Ovary (tissue), 3 donors: Measurements from ENCODE around the gene EXT2.

ENCODE experiments used
- EP300 ChIP-seq: sonication (generic); formaldehyde crosslinking; IDR thresholded peaks from one replicate; pipeline ENCODE4 v1.6.1; 2017; ENCODE audit warnings: antibody characterized with exemption
- POLR2A ChIP-seq: fragments of 450-650 bp; IDR thresholded peaks from one replicate; pipeline ENCODE4 v1.6.1; 2017; ENCODE audit warnings: antibody characterized with exemption, mild to moderate bottlenecking, moderate library complexity
- TF ChIP-seq, protein P1 (sequence below), 3 donors: fragments of 450-650 bp in 2 of 3; fragments of 200-600 bp in 1 of 3; IDR thresholded peaks; one replicate each; pipeline versions ENCODE4 v1.5.1 to v1.8.0; 2016 to 2022; ENCODE audit warnings: antibody characterized with exemption in 3 of 3, mild to moderate bottlenecking in 1 of 3
- donor health status: DM: no; HTN: no; CAD: no.

DNA sequence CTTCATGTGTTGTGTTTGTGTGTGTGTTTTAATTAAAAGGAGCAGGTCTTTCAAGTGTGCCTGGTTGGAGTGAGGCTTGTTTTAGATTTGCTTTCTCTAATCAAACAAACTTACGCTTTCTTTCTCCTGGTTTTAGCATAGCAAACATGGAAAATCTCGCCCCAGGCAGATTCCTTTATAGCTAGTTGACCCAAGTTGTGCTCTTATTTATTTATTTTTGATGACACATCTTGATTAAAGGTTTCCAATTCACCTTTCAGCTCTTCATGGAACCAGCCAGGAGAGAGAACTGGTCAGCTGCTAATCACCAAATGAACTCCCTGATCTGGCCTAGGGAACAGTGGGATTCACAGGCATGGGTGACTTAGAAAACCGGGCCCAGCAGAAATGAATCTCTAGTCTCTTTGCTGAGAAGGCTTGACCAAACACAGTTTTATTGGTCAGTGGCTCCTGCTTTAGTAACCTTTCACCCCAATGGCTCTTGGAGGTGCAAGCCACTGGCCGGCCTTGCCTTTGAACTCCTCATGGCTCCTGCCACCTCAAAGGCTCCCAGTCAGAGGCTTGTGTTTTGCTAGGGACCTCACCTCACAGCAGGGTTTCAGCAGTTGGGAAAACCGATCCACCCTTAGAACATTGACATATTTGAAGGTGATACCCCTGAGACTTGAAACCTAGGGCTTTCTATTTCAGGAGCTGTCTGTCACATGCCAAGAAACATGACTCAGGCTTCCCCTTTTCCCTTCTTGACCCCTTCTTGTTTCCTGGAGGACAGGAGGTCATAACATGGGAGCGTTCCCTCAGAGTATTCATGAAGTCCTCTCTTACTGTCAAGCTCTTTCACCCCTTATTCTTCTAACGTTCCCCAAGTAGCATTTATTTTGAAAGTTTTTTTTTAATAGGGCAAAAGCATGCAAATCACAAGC is 48.8 kb downstream of the EXT2 start:
- TF ChIP-seq, protein P1, sequence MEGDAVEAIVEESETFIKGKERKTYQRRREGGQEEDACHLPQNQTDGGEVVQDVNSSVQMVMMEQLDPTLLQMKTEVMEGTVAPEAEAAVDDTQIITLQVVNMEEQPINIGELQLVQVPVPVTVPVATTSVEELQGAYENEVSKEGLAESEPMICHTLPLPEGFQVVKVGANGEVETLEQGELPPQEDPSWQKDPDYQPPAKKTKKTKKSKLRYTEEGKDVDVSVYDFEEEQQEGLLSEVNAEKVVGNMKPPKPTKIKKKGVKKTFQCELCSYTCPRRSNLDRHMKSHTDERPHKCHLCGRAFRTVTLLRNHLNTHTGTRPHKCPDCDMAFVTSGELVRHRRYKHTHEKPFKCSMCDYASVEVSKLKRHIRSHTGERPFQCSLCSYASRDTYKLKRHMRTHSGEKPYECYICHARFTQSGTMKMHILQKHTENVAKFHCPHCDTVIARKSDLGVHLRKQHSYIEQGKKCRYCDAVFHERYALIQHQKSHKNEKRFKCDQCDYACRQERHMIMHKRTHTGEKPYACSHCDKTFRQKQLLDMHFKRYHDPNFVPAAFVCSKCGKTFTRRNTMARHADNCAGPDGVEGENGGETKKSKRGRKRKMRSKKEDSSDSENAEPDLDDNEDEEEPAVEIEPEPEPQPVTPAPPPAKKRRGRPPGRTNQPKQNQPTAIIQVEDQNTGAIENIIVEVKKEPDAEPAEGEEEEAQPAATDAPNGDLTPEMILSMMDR (IDR thresholded peaks at IDR 0.05): no peak
- TF ChIP-seq POLR2A (no peak), EP300 (no peak)
